Epithelial cell of esophagus (primary cell): ENCODE data around the gene DUSP16.

Source experiments
- DNase-seq: peaks from one replicate; pipeline ENCODE4 v3.0.0; 2010; ENCODE audit warnings: low read depth
- H3K4me3 ChIP-seq: 2 replicates; pipeline ENCODE4 v1.5.1; 2011; ENCODE audit warnings: mild to moderate bottlenecking, low read length, control low read depth
- TF ChIP-seq, protein P1 (sequence below): IDR thresholded peaks from 2 replicates; pipeline ENCODE4 v1.5.1; 2011; ENCODE audit warnings: low read depth, mild to moderate bottlenecking, low read length, control low read depth, inconsistent platforms; ENCODE audit not compliant: insufficient read depth; ENCODE audit errors: missing control alignments

Gene DUSP16

DNA sequence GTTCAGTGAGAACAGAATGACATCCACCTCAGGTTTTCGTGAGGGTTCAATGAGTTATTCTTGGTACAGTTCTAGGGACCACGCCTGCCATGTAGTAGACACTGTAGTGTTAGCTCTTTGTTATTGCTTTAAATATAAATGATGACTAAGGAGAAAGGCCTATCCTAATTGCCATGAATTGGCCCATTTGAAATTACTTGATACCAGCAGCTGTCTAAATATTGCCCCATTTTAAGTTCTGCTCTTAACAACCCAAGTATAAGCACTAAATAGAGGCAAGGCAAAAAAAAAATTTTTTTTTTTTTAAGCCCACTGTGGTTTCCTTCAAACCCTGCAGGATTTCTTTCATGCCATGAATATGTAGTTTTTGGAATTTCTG is 121.2 kb downstream of the DUSP16 start:
- H3K4me3 ChIP-seq = no peak overlapping the region
- TF ChIP-seq, protein P1, sequence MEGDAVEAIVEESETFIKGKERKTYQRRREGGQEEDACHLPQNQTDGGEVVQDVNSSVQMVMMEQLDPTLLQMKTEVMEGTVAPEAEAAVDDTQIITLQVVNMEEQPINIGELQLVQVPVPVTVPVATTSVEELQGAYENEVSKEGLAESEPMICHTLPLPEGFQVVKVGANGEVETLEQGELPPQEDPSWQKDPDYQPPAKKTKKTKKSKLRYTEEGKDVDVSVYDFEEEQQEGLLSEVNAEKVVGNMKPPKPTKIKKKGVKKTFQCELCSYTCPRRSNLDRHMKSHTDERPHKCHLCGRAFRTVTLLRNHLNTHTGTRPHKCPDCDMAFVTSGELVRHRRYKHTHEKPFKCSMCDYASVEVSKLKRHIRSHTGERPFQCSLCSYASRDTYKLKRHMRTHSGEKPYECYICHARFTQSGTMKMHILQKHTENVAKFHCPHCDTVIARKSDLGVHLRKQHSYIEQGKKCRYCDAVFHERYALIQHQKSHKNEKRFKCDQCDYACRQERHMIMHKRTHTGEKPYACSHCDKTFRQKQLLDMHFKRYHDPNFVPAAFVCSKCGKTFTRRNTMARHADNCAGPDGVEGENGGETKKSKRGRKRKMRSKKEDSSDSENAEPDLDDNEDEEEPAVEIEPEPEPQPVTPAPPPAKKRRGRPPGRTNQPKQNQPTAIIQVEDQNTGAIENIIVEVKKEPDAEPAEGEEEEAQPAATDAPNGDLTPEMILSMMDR = no peak
- DNase-seq = no peak

DNA sequence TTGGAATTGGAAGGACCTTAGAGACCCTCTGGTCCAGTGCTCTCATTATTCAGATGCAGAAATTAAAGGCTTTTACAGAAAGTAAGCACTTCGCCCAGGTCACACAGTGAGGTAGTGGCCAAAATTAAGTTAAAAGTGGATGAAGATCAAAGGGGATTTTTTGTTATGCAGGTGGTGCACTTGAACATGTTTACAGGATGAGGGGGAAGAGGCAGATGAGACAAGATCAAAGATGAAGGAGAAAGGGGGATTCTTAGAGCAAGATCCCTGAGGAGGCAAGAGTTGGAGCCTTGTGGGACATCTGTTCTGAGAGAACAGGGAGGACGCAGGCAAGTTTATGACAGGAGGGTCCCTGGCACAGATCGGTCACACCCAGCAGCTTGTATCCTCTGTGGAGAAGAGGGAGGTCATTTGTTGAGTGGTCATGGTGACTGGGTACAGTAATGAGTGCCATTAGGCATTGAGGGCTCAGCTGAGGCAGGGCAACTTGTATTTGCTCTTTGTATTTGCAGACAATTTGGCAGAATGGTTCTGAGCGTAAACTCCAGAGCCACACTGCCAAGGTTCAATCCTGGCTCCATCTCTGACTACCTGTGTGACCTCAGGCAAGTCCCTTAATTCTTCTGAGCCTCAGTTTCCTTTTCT is 121.8 kb downstream of the DUSP16 start:
- no peak overlapping the region for H3K4me3 ChIP-seq
- TF ChIP-seq, protein P1 = no peak
- DNase-seq = no peak

DNA sequence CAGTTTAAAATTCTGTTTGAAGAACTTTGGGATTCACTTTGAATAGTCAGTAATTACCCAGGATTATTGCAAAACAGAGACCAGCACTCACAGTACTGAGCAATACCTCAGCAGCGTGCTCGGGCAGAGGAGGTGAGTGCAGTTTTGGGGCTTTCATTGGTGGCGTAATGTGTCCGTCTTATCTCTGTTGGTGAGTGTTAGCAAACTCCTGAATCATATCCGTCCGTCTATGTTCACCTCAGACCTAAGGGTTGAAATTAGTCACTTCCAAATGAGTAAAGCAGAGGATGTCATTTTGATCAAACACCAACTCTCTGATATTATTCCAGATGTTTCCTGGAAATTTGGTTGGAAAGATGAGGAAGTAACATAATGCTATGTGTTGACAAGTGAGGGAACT is 123.0 kb downstream of the DUSP16 start:
- DNase-seq = peak; percentile 100
- TF ChIP-seq, protein P1 = no peak
- H3K4me3 ChIP-seq = no peak overlapping the region

DNA sequence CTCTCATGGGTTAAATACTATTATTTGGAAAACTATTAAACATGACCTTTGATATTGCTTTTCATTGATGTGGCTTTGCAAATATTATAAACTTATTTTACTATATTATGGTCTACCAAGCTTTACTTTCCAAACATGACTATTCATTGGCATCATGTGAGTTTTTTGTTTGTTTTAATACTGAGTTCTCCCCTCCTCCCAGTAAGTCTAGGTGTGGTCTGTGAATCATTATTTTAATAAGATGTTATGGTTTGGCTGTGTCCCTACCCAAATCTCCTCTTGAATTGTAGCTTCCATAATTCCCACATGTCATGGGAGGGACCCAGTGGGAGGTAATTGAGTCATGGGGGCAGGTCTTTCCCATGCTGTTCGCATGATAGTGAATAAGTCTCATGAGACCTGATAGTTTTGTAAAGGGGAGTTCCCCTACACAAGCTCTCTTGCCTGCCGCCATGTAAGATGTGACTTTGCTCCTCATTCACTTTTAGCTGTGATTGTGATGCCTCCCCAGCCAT is 125.8 kb downstream of the DUSP16 start:
- peak; percentile 36 for DNase-seq
- no peak overlapping the region for H3K4me3 ChIP-seq
- TF ChIP-seq, protein P1 = no peak

DNA sequence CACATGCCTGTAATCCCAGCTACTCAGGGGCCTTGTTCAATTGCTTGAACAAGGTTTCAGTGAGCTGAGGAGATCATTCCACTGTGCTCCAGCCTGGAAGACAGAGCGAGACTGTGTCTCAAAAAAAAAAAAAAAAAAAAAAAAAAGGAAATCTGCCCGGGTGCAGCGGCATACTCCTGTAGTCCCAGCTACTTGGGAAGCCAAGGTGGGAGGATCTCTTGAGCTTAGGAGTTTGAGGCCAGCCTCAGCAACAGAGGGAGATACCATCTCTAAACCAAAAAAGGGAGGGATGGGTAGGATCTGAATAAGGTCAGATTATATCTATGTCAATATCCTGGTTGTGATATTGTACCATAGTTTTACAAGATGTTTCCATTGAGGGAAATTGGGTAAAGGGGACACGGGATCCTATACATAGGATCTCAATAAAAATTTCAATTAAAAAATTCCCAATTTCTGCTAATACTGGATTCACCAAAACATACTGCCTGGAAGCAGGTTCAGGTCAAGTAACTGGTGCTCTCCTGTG is 129.4 kb downstream of the DUSP16 start:
- no peak for DNase-seq
- TF ChIP-seq, protein P1 = no peak
- no peak overlapping the region for H3K4me3 ChIP-seq

GRCh38 chr12:12432364-12432763 is 130.3 kb downstream of the DUSP16 start:
- DNase-seq = peak; percentile 89
- no peak overlapping the region for H3K4me3 ChIP-seq
- TF ChIP-seq, protein P1 = no peak
